NCI-H345 treated with DMSO at 0.1 percent for 48 hours (cell line): ENCODE data around the gene RPS6KL1.

Source experiments
- DNase-seq: peaks from one replicate; lab custom pipeline; 2025; ENCODE audit not compliant: unreplicated experiment; lab: John Stamatoyannopoulos, UW

The RPS6KL1 gene

DNA sequence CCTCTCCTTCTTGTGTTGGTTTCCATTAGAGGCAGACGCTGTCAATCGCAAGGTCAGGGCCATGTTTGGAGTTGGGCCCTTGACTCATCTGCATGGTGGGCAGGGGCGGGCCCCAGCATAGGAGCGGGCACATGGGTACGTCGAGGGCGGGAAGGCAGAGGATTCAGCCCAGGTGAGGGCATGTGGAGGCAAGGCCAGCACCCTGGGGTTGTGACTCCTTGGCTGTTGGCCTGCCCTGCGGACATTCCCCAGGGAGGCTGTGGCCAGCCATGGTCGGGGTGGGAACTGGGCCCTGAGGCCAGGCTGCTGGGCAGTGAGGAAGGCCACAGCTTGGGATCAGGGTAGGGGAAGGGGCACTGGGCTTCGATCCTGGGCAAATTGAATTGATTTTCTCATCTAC, 10.3 kb downstream of the RPS6KL1 start:
- DNase-seq: no peak

DNA sequence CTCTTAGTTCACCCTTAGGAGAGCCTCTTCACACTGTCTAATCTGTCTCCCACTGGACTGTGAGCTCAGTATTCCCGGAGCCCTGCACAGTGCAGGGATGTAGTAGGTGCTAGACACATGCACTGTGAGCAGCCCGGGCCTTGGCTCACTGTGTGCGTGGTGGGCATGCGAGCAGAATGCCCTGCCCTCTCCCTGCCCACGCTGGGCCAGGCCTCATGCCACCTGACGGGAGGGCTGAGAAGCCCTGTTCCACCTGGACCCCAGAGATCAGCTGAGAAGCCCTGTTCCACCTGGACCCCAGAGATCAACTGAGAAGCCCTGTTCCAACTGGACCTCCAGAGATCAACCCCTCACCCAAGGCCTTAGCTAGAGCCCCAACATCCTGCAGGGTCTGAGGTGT, 10.9 kb downstream of the RPS6KL1 start:
- DNase-seq: no peak

DNA sequence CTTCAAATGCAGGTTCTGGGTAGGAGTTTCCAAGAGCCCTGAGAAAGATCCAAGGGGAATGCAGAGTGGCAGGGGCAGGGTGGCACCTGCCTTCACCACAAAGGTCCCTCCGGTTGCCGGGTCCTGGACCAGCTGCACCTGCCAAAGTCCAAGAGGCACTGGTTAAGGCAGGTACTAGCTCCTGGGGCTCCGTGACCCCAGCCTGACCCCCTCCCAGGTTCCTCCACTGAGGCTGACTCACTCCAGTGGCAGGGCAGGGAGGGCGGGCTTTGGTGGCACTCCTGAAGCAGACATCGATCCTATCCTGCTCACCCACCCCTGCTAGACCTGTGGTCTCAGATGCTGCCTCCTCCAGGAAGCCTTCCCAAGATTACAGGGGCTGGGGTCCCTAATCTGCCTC, 11.4 kb downstream of the RPS6KL1 start:
- DNase-seq: no peak

DNA sequence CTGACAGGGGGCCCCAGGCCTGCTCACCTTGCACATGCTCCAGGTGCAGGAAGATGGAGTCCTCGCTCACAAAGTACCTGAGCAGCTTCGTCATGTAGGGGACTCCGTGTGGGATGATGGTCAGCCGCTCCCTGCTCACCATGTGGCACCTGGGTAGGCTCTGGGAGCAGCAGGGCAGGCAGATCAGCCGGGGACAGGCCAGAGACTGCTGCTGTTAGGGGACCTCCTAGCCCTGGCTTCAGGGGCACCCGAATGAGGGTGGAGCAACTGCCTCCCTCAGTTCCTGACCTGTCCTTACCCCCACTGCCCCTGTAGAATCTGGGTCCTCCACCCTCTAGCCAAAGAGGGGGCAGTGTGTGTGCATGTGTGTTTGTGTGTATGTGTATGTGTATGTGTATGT, 11.8 kb downstream of the RPS6KL1 start:
- DNase-seq: no peak

DNA sequence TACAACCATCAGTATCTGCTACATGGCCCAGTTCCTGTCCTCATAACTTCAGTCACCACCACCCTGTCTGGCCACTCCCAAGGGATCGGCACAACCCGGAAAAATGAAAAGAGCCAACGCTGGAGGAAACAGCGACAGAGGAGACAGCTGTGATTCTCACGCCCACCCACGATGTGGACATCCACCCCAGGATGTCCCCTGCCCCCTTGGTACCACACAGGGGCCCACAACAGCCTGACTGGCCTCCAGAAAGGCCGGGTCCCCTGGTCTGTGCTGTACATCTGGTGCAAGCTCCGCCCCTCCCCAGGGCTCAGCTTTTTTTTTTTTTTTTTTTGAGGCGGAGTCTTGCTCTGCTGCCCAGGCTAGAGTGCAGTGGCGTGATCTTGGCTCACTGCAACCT, 12.5 kb downstream of the RPS6KL1 start:
- DNase-seq: no peak

DNA sequence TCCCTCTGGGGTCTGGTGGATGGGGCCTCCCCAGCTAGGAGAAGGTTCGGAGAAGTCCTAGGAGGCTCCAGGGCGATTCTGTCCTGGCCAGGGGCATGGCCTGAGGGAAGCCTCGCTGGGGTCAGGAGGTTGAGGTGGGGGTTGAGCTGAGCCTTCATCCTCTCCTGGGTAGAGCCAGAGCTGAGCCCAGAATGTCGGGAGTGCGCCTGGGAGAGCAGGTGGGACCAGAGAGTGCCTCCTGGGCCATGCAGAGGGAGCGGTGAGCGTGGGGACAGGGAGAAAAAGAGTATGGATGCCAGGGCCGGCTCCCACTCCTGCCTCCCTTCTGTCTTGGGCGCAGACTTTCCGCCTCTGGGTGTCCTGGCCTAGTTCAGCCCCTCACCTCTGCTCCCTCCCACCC, 13.1 kb downstream of the RPS6KL1 start:
- no peak for DNase-seq

DNA sequence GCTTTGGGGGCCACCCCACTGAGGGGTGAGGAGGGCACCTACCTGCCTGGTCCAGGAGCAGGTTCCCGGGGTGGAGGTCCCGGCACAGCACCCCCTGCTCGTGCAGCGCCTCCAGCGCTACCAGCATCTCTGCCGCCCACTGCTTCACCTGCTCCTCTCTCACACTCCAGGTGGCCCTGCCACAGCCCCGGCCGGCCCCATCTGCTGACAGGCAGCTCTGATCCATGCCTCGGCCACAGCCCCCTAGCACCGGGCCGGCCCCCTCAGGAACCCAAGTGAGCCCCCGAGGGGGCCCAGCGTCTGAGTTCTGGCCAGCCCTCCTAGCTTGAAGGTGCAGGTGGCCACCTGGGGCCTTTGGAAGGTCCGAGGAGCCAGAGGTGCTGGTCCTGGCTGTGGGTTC, 13.6 kb downstream of the RPS6KL1 start:
- DNase-seq: no peak

DNA sequence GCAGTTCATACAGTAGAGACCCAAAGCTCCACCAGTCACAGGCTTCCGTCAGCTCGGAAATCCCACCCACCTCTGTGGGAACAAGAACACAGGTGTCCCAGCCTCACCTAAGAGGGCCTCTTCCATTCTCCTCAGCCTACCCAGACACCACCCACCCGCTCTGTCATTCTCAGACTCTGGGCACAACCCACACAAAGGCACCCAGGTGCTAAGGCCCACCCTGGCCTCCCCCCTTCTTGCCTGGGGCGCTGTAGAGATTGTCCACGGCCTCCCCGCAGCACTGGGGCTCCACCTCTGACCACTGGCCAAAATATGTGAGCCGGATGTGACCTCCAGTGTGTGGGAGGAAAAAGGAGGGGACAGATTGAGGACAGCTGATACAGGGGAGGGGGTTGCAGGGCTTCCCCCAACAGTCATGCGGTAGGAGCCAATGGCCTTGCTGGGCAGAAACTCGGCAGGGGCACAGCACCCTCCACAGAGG, 14.2 kb downstream of the RPS6KL1 start:
- DNase-seq: no peak

DNA sequence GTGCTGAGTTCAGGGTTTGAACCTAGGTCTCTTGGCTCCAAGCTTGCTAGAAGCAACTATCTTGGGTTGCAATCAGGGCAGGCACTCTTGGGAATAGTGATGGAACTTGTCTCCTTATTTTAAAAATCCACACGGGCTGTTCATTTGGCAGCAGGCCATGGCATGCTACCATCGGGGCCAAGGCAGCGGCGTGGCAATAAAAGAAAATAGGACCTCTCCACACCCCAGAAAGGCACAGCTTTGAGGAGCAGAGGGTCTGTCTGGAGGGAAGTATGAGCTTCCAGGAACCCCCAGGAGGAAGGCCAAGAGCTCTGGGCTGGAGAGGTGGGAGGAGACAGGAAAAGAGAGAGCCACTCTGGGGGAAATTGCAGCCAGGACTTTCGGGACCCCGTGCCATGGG, 15.3 kb downstream of the RPS6KL1 start:
- no peak for DNase-seq

DNA sequence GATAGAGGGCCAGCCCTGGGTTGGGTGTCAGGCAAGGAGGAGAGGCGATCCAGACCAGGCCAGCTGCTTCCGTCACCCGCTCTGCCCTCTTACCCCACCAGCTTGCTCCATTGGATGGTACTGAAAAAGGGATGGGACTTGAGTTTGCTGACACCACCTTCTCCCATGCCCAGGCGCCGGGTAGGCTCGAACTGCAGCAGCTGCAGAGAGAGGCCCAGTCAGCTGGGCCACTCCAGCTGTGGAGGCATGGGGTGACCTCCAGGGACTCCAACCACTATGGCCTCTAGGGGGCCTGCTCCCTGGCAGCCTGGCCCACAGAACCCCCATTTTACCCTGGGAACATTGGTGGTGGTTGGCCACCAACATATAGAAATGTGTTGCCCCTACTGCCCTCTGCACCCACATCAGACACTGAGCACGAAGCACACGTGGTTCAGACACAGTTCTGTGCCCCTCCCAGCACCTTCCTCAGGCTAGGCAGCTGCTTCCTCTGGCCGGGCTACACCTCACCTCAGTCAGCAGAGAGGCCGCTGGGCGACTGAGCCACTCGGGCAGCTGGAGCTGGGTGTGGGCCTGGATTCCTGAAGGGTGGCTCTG, 16.0 kb downstream of the RPS6KL1 start:
- DNase-seq: no peak

DNA sequence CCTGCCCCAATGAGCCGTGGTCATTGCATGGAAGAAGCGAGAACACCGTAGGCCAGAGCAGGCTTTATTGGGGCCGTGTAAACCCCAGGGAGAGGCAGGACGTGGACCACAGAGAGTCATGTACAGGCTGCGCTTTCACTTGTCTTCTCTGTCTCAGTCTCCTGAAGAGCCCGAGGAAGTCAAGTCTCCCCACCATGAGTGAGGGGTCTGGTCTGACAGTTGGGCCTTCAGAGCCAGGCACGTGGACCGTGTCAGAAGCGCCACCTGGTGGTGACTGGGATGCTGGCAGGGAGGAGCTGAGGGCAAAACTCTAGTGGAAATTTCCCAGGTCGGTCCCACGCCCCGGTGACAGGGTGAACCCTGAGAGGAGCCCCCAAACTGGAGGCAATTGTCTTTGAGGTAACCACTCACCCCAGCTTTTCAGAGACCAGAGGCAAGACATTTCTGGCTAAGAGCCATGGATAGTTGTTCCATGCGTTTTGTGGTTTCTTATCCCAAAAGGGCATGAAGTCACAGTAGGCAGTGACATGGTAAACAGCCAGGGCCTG, 17.4 kb downstream of the RPS6KL1 start:
- peak; percentile 8 for DNase-seq

DNA sequence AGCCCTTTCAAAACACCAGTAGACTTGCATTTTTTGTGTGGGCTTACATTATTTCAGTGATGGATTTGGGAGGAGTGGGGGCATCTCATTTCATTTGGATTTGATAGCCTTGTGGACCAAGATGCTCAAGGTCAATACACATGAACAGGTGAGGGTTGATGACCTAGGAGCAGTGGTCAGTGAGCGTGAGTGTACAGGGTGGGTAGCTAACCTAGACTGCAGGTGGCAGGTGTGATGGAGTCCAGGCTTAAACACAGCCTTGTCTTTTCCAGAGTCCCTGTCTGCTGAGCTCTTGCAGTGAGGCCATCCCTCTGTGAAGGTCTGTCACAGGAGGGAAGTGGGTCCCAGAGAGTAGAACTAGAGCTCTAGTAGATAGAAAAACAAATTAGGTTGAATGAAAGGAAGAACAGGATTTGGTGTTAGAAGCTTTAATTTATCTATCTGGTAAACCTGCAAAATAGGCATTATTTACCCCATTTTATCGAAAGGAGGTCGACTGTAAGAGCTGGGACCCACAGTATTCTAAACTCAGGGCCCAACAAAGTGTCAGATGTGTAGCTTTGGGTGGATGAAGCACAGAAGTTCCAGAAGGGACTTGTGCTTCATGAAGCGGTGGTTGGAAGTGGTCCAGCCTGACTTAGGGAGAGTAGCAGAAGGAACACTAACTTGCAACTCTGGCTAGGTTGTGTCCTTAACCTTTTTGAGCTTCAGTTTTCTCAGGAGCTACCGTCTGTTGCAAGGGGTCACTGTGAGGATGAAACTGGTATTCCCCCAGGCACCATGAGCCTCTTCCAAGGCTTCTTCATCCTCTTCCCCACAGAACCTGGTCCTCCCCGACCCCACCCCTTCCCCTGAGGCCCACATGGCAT, 18.2 kb downstream of the RPS6KL1 start:
- DNase-seq: no peak

DNA sequence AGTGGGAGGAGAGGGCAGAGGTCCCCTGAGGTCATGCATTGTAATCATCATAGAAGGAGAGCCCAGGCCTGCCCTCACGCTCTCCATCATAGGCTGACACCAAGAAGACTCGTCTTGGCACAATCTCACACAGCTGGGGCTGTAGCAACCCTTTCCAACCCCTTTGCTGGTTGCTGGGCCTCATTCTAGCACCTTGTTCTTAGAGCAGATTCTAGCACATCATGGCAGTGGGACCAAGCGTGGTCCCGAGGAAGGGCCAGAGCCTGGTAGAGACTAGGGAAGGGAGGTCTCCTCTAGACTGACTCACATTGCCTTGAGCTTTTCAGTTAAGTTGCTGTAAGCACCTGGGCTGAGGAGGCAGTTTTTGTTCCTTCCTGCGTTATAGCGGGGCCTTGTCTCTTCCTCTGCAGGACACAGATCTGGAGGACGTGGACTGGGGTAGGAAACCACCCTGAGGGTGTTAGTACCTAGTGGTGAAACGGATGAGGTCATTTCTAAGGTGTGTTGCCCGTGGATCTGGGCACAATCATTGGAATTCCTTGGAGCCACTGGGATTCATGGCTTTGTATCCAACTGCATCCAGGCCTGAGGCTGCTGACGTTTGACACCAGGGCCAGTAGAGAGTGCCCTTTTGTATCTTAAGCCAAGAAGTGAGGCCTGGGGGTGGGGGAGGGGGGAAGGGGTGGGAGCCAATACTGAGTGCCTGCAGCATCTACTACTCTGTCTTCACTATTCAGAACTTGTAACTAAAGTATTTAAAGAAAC, 19.9 kb downstream of the RPS6KL1 start:
- no peak for DNase-seq

DNA sequence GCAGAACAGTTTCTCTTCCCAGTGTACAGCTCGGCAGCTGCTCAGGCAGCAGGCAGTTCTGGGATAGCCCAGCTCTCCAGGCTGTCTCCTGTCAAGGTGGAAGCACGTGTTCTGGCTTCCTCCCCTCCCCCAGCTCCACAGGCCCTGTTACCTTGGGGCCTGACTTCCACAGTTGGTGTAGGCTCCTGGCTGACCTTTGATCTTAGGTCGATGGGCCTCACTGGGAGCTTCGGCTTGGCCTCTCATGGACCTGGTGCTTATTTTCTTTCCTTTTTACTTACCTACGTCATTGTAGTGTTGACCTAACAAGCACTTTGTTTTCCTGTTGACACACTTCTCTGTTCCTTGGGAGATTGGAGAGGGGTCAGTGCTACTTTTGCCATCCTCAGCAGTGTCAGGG, 24.4 kb downstream of the RPS6KL1 start:
- no peak for DNase-seq

DNA sequence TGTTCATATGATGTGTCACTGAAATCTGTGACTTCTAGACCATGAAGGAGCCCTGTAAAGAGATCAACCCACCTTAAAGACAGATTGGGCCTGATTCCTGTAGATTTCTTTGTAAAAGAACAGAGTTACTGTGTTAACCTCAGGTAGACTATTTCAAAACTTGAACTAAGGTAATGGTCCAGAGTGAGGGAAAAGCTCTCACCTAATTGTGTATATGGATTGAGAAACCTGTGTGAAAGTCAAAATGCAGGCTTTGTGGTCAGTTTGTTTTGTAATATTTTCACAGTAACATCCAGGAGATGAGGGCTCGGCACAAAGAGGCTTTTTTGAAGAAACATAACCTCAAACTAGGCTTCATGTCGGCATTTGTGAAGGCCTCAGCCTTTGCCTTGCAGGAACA, 25.0 kb downstream of the RPS6KL1 start:
- no peak for DNase-seq

DNA sequence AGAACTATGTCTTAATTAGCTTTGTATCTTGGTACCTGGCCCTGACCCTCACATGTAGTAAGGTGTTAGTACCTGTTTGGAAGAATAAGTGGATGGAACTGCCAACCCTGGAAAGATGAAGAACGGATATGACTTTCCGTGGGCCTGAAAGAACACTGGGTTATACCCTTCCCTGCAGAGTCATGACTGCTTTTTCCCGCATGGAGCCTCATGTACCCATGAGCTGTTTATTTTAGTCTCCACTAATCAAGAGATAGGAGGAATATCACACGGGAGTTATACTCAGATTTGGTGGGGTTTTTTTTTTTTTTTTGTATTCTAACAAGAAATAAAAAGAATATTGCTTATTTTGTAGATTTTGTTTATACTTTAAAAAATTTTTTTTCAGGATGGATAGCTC, 25.4 kb downstream of the RPS6KL1 start:
- DNase-seq: no peak

DNA sequence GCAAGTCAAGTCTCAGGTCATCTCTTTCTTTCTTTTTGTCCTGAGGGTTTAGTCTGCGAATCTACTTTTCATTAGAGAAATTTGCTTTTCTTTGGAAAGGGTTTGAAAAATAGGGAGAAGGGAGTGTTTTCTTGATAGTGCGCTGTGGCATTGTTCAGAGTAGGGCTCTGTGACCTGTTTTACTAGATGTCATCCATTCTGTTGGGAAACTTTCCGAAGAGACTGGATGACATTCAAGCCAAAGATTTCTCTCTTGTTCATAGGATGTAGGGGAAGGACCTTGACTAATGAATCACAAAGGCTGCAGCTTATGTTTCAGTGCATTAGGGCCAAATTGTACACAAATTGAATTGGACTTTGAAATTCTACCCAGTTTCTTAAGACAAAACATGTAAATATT, 26.7 kb downstream of the RPS6KL1 start:
- DNase-seq: no peak

DNA sequence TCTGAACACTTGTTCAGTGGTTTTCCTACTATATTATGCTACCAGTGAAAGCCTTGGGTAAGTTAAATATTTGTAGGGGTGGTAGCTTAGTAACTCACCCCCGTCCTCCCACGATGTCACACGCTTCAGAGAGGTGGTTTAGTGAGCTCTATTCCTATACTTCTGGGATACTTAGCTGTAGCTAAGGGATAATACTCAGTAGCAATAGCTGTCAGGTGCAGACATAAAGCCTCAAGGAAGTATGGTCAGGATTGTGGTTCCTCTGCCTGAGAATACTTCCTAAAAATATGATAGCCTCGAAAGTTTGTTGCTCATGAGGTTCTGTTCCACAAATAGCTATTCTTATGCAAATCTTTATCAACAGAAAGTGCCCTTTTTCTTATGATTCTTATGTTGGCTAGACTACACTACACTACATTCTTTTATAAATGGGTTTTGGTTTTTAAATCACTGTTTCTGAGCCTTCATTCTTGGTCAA, 29.4 kb downstream of the RPS6KL1 start:
- DNase-seq: no peak

DNA sequence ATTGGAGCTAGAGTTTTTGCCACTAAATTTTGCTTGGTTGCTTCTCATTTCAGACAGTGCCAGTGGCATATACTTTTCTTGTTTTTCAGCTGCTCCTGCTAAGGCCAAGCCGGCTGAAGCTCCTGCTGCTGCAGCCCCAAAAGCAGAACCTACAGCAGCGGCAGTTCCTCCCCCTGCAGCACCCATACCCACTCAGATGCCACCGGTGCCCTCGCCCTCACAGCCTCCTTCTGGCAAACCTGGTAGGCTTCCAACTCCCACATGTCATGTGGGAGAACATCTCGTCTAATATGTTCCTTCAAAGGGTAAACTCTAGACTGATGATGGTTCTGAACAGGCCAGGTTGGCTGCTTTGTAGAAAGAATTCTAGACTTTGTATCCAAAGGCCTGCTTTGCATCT, 30.3 kb downstream of the RPS6KL1 start:
- DNase-seq: no peak

DNA sequence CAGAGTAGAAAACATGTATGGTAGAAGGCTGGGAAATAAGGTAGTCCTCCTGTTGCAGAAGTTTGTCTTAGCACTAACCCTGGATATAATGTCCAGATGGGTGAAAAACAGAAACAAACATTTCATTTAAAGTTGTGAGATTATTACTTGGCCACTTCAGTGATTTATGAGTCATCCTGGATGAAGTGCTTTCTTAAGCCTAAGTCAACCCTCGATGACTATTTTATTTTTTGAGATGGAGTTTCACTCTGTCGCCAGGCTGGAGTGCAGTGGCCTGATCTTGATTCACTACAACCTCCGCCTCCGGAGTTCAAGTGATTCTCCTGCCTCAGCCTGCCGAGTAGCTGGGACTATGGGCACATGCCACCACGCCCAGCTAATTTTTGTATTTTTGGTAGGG, 31.2 kb downstream of the RPS6KL1 start:
- no peak for DNase-seq

DNA sequence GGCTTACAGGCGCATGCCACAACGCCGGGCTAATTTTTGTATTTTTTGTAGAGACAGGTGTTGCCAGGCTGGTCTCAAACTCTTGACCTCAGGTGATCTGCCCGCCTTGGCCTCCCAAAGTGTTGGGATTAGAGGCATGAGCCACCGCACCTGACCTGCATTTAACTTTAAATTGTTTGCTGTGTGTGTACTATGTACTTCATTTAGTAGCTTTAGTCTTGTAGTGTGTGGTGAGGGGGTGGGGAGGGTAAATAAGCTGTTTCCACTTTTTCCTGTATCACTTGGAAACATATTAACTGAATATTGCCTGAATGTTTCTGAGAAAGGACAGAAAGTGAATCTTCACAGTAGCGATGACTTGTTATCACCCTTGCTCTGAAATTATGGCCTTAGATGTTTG, 32.8 kb downstream of the RPS6KL1 start:
- DNase-seq: no peak
